ENCODE results near the gene PSTPIP1. TPM values are rescaled to one million over a fixed set of nuclear protein-coding genes. Genes with fewer than 3 reads are reported as not detected.

Gene PSTPIP1
- total and polyA plus RNA-seq, 7 donors: 2.1 to 14.3 (median 7.4) TPM

DNA sequence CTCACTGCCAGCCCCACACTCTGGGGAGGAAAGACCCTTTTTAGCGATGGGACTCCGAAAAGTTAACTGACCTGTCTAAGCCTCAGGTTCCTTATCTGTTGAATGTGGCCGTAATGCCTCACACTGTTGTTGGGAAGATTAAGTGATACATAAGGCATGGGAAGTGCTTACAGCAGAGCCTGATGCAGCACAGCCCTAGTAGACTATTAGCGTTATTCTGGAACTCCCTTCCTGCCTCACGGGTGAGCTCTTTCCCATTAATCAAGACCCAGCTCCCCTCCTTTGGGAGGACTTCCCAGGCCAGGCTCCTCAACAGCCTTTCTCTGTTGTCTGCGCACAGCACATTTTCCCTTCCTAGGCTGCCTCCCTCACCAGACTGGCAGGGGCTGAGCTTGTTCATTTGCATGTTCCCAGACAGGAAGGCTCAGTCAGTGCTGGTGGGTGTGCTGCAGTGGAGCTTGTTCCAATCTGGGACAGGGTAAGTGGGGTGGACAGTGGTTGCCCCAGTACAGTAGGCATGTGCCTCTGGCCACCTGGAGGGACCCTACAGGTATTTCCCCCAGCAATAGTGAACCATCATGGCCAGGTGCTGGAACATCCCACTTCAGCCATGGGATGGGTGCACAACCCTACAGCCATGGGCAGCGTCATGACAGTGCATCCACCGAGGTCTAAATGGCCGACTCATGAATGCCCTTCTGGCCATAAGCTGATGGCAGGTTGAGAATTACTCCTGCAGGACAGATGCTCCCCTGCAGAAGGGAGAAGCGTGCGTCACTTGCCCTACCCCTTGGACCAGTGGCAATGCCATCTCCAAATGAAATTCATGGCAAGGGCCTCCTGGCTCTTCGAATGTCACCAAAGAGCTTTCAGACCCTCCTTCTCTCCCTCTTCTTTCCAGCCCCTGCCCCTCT lies 5.8 kb upstream of the PSTPIP1 start:
- Histone ChIP-seq H3K27me3 (no peaks in the 10 kb centered on the region), H3K4me3 (no peak overlapping the region), H3K36me3 (no peaks in the 10 kb centered on the region), H3K4me1 (peaks cover 0 to 9% (median 0%) of the 10 kb centered on the region in 4 donors), H3K27ac (peak overlapping the region in 3 of 4 donors; percentile 2 to 32 (median 24)), H3K9me3 (no peaks in the 10 kb centered on the region)
- TF ChIP-seq EP300 (IDR thresholded peaks at IDR 0.05) (no peak), POLR2AphosphoS5 (IDR thresholded peaks at IDR 0.05) (no peak), POLR2A (IDR thresholded peaks at IDR 0.05) (no peak)
- TF ChIP-seq, protein P1, sequence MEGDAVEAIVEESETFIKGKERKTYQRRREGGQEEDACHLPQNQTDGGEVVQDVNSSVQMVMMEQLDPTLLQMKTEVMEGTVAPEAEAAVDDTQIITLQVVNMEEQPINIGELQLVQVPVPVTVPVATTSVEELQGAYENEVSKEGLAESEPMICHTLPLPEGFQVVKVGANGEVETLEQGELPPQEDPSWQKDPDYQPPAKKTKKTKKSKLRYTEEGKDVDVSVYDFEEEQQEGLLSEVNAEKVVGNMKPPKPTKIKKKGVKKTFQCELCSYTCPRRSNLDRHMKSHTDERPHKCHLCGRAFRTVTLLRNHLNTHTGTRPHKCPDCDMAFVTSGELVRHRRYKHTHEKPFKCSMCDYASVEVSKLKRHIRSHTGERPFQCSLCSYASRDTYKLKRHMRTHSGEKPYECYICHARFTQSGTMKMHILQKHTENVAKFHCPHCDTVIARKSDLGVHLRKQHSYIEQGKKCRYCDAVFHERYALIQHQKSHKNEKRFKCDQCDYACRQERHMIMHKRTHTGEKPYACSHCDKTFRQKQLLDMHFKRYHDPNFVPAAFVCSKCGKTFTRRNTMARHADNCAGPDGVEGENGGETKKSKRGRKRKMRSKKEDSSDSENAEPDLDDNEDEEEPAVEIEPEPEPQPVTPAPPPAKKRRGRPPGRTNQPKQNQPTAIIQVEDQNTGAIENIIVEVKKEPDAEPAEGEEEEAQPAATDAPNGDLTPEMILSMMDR (IDR thresholded peaks at IDR 0.05): no peak
- intact Hi-C loops (cut with DNase I): no loop called here
- 83 to 92% methylated on average over 12 of the region's 12 CpGs for whole genome bisulfite sequencing, 2 donors
- peak; percentile 59 for DNase-seq

DNA sequence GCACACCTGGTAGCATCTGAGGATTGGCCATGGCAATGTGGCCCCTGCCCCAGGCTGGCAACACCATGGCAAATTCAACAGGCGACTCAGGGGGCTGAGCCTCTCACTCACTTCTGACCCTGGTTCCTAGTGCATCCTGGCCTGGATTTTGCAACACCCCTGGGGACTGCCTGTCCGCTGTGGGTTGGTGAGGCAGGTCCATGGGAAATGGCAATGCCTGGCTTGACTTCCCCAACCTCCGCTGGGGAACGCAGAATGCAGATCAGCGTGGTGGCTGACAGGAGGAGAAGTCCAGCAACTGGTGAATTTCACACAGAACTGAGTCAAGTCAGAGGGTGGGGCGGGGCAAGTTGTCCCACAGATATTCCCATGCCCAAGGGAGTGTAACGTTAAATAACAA lies 3.9 kb upstream of the PSTPIP1 start:
- DNase-seq: peak; percentile 70
- no peaks in the 10 kb centered on the region for H3K9me3 ChIP-seq
- H3K36me3 ChIP-seq: no peaks in the 10 kb centered on the region
- no peak overlapping the region for H3K4me3 ChIP-seq
- no peaks in the 10 kb centered on the region for H3K27me3 ChIP-seq
- 90 to 92% methylated on average over 7 of the region's 7 CpGs for WGBS, 2 donors
- intact Hi-C loops (cut with DNase I): no loop called here
- H3K4me1 ChIP-seq: peaks cover 0 to 18% (median 7%) of the 10 kb centered on the region in 4 donors
- no peak overlapping the region for H3K27ac ChIP-seq
- TF ChIP-seq EP300 (IDR thresholded peaks at IDR 0.05): no peak
- no peak for TF ChIP-seq POLR2A (IDR thresholded peaks at IDR 0.05)
- TF ChIP-seq, protein P1 (IDR thresholded peaks at IDR 0.05): no peak
- no peak for TF ChIP-seq POLR2AphosphoS5 (IDR thresholded peaks at IDR 0.05)

DNA sequence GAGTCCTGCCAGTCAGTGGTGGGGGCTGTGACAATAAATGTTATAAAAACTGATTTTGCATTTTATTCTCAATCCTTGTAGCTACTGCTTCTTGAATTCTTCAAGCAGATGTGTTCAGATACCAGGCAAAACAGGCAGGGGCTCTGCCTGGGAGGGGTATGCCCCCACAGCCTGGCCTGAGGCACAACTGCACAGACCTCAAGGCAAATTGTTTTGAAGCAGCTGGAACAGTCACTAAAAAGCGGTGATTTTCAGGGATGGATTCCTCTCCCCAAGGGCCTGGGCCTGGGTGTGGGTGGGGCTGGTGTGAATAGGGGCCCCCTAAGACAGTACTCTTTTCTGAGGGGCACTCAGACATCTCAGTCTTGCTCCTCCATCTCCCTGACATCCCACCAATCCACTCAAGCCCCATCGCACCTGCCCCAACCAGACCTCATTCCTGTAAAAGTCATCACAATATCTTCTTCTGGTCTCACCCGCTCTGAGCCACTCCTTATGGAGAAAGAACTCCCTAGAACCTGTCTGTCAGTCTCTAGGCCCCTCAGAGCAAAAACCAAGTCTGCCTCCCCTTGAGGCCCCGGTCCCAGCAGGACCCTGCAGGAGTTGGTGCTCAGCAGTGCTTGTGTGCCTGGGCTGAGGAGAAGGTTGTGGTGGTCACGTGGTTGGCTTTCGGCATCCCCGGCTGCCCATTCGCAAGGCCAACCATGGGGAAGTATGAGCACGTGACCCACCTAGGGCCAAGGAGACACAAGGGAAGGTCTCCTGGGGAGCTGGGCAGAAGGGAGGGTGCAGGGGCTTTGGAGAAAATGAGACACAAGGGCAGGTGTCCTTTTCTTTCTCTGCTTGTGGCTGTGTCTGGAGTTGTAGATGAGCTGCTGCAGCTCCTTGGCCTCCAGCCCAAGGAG lies 2.9 kb upstream of the PSTPIP1 start:
- Histone ChIP-seq H3K27me3 (no peaks in the 10 kb centered on the region), H3K36me3 (no peaks in the 10 kb centered on the region), H3K4me3 (no peak overlapping the region), H3K27ac (no peak overlapping the region), H3K9me3 (no peaks in the 10 kb centered on the region), H3K4me1 (peaks cover 0 to 27% (median 12%) of the 10 kb centered on the region in 4 donors)
- TF ChIP-seq POLR2AphosphoS5 (IDR thresholded peaks at IDR 0.05): no peak
- TF ChIP-seq, protein P1 (IDR thresholded peaks at IDR 0.05): no peak
- TF ChIP-seq POLR2A (IDR thresholded peaks at IDR 0.05): no peak
- TF ChIP-seq EP300 (IDR thresholded peaks at IDR 0.05): no peak
- peak; percentile 73 for DNase-seq
- 90 to 96% methylated on average over 9 of the region's 9 CpGs for whole genome bisulfite sequencing, 2 donors
- intact Hi-C loops (cut with DNase I): no loop called here

DNA sequence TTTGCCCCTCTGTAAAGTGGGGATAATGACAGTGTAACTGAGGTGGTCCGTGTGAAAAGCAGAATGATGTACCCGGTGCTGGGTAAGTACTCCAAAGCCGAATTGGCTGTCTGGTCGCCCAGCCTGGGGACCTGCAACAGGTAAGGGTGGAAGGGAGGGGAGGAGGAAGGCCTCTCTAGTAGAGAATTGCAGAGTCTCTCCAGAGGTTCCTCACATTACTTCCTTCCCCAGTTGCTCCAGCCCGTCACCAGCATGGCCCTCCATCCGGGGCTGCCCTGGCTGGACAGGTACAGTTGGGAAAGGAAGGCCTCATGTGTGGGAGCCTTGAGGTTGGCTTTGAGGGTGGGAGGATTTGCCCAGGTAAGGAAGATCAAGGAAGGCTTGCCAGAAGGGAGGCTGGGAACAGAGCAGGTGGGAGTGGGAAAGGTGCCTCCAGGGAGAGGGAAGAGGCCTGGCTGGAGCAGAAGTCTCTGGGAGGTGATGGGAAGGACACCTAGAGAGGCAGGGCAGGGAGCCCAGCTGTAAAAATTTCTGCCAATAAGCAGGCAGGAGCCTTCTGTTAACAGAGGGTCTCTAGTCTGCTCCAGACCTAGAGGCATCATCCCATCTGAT lies 1.7 kb upstream of the PSTPIP1 start:
- no peak overlapping the region for H3K4me3 ChIP-seq
- TF ChIP-seq, protein P1 (IDR thresholded peaks at IDR 0.05): no peak
- TF ChIP-seq EP300 (IDR thresholded peaks at IDR 0.05) (no peak), POLR2A (IDR thresholded peaks at IDR 0.05) (no peak), POLR2AphosphoS5 (IDR thresholded peaks at IDR 0.05) (no peak)
- H3K9me3 ChIP-seq: no peaks in the 10 kb centered on the region
- H3K4me1 ChIP-seq: peaks cover 0 to 27% (median 12%) of the 10 kb centered on the region in 4 donors
- intact Hi-C loops (cut with DNase I): no loop called here
- no peaks in the 10 kb centered on the region for H3K36me3 ChIP-seq
- H3K27ac ChIP-seq: no peak overlapping the region
- no peaks in the 10 kb centered on the region for H3K27me3 ChIP-seq
- 91 to 94% methylated on average over 6 of the region's 6 CpGs for WGBS, 2 donors
- DNase-seq: peak; percentile 40

All from sigmoid colon (tissue), 7 donors.